BLaER1 (cell line): ENCODE results near the gene STK24.

Experiments
- H3K27ac ChIP-seq: shearing (Covaris generic); formaldehyde crosslinking; 2 replicates; pipeline ENCODE4 v1.8.1; 2022
- H3K27me3 ChIP-seq: shearing (Covaris generic); formaldehyde crosslinking; 2 replicates; pipeline ENCODE4 v1.8.1; 2022
- H3K36me3 ChIP-seq: shearing (Covaris generic); formaldehyde crosslinking; 2 replicates; pipeline ENCODE4 v1.8.1; 2022
- H3K4me1 ChIP-seq: shearing (Covaris generic); formaldehyde crosslinking; 2 replicates; pipeline ENCODE4 v1.8.1; 2022
- H3K4me2 ChIP-seq: shearing (Covaris generic); formaldehyde crosslinking; 2 replicates; pipeline ENCODE4 v1.8.1; 2022
- H3K4me3 ChIP-seq: shearing (Covaris generic); formaldehyde crosslinking; 2 replicates; pipeline ENCODE4 v1.8.1; 2022
- H3K9ac ChIP-seq: shearing (Covaris generic); formaldehyde crosslinking; 2 replicates; pipeline ENCODE4 v1.8.1; 2022
- H3K9me3 ChIP-seq: shearing (Covaris generic); formaldehyde crosslinking; 2 replicates; pipeline ENCODE4 v1.8.1; 2022
- H4K20me1 ChIP-seq: shearing (Covaris generic); formaldehyde crosslinking; 2 replicates; pipeline ENCODE4 v1.8.1; 2022
- Cebpa-rat ChIP-seq: shearing (Covaris generic); IDR thresholded peaks from 2 replicates; pipeline ENCODE4 v1.8.1; 2022

STK24 gene

GRCh38 chr13:98493042-98493712, 83.7 kb downstream of the STK24 start:
- Histone ChIP-seq H4K20me1 (peaks cover 99% of the 10 kb centered on the region), H3K27ac (no peak overlapping the region), H3K9ac (no peak overlapping the region), H3K27me3 (no peaks in the 10 kb centered on the region), H3K4me2 (no peak overlapping the region), H3K4me3 (no peak overlapping the region), H3K36me3 (peaks cover 36% of the 10 kb centered on the region), H3K9me3 (no peaks in the 10 kb centered on the region), H3K4me1 (peaks cover 63% of the 10 kb centered on the region)
- no peak for TF ChIP-seq Cebpa-rat

- Histone ChIP-seq H3K4me3 (no peak overlapping the region), H3K27ac (no peak overlapping the region), H3K9ac (no peak overlapping the region), H3K36me3 (peaks cover 30% of the 10 kb centered on the region), H4K20me1 (peaks cover 99% of the 10 kb centered on the region), H3K9me3 (no peaks in the 10 kb centered on the region), H3K27me3 (no peaks in the 10 kb centered on the region), H3K4me2 (0 out of 2 replicates have a peak overlapping the region, but pooled peaks have one; percentile 16), H3K4me1 (peaks cover 64% of the 10 kb centered on the region)
- TF ChIP-seq Cebpa-rat, result no peak
Observed at GRCh38 chr13:98492335-98493041, 84.4 kb downstream of the STK24 start.

- Histone ChIP-seq H3K4me1 (peaks cover 50% of the 10 kb centered on the region), H3K4me2 (no peak overlapping the region; the same call in 1 of the 2 replicates), H4K20me1 (peaks cover 99% of the 10 kb centered on the region), H3K27me3 (no peaks in the 10 kb centered on the region), H3K9me3 (no peaks in the 10 kb centered on the region), H3K36me3 (peaks cover 28% of the 10 kb centered on the region; the same call in 1 of the 2 replicates), H3K4me3 (no peak overlapping the region), H3K27ac (no peak overlapping the region), H3K9ac (no peak overlapping the region)
- TF ChIP-seq Cebpa-rat, result no peak
Observed at GRCh38 chr13:98490866-98491265, 86.0 kb downstream of the STK24 start.

- H3K4me2 ChIP-seq, result peak overlapping the region; percentile 5; the same call in 1 of the 2 replicates
- peaks cover 99% of the 10 kb centered on the region for H4K20me1 ChIP-seq
Observed at GRCh38 chr13:98490195-98490836, 86.6 kb downstream of the STK24 start.

GRCh38 chr13:98489446-98490194, 87.3 kb downstream of the STK24 start:
- peaks cover 99% of the 10 kb centered on the region for H4K20me1 ChIP-seq
- peaks cover 55% of the 10 kb centered on the region for H3K4me1 ChIP-seq
- H3K9me3 ChIP-seq, result no peaks in the 10 kb centered on the region
- no peak overlapping the region for H3K4me2 ChIP-seq
- no peak overlapping the region for H3K9ac ChIP-seq
- TF ChIP-seq Cebpa-rat, result no peak
- no peaks in the 10 kb centered on the region for H3K27me3 ChIP-seq
- H3K36me3 ChIP-seq, result peaks cover 25% of the 10 kb centered on the region; the same call in 1 of the 2 replicates
- no peak overlapping the region for H3K4me3 ChIP-seq
- no peak overlapping the region for H3K27ac ChIP-seq

More at GRCh38 chr13:98490195-98490836, 86.6 kb downstream of the STK24 start:
- no peak for TF ChIP-seq Cebpa-rat
- Histone ChIP-seq H3K9ac (no peak overlapping the region), H3K4me1 (peaks cover 50% of the 10 kb centered on the region), H3K27me3 (no peaks in the 10 kb centered on the region), H3K27ac (no peak overlapping the region), H3K36me3 (peaks cover 28% of the 10 kb centered on the region; the same call in 1 of the 2 replicates), H3K4me3 (no peak overlapping the region), H3K9me3 (no peaks in the 10 kb centered on the region)

GRCh38 chr13:98488736-98489135, 88.2 kb downstream of the STK24 start:
- Histone ChIP-seq H4K20me1 (peaks cover 100% of the 10 kb centered on the region), H3K36me3 (peaks cover 22% of the 10 kb centered on the region; the same call in 1 of the 2 replicates), H3K27ac (no peak overlapping the region), H3K27me3 (no peaks in the 10 kb centered on the region), H3K4me2 (no peak overlapping the region), H3K9ac (no peak overlapping the region), H3K4me3 (no peak overlapping the region), H3K9me3 (no peaks in the 10 kb centered on the region), H3K4me1 (peaks cover 64% of the 10 kb centered on the region)
- no peak for TF ChIP-seq Cebpa-rat

GRCh38 chr13:98487522-98487921, 89.4 kb downstream of the STK24 start:
- Histone ChIP-seq H4K20me1 (peaks cover 100% of the 10 kb centered on the region), H3K9ac (no peak overlapping the region), H3K27ac (no peak overlapping the region), H3K4me1 (peaks cover 76% of the 10 kb centered on the region), H3K36me3 (peaks cover 22% of the 10 kb centered on the region; the same call in 1 of the 2 replicates), H3K4me3 (no peak overlapping the region), H3K27me3 (no peaks in the 10 kb centered on the region), H3K4me2 (peak overlapping the region; percentile 44; the same call in 1 of the 2 replicates), H3K9me3 (no peaks in the 10 kb centered on the region)
- TF ChIP-seq Cebpa-rat, result no peak

GRCh38 chr13:98487016-98487415, 89.9 kb downstream of the STK24 start:
- H3K9ac ChIP-seq, result no peak overlapping the region
- H3K4me2 ChIP-seq, result no peak overlapping the region
- peaks cover 22% of the 10 kb centered on the region; the same call in 1 of the 2 replicates for H3K36me3 ChIP-seq
- no peaks in the 10 kb centered on the region for H3K9me3 ChIP-seq
- no peak overlapping the region for H3K4me3 ChIP-seq
- no peaks in the 10 kb centered on the region for H3K27me3 ChIP-seq
- no peak overlapping the region for H3K27ac ChIP-seq
- H3K4me1 ChIP-seq, result peaks cover 75% of the 10 kb centered on the region
- no peak for TF ChIP-seq Cebpa-rat
- peaks cover 100% of the 10 kb centered on the region for H4K20me1 ChIP-seq

- Histone ChIP-seq H3K9me3 (no peaks in the 10 kb centered on the region), H3K4me3 (no peak overlapping the region), H3K36me3 (peaks cover 26% of the 10 kb centered on the region), H3K4me2 (no peak overlapping the region), H3K27me3 (no peaks in the 10 kb centered on the region), H3K4me1 (peaks cover 69% of the 10 kb centered on the region), H4K20me1 (peaks cover 100% of the 10 kb centered on the region), H3K27ac (no peak overlapping the region), H3K9ac (no peak overlapping the region)
- no peak for TF ChIP-seq Cebpa-rat
Observed at GRCh38 chr13:98486412-98486811, 90.5 kb downstream of the STK24 start.
